Suprapubic skin (tissue), 3 donors: Measurements from ENCODE around the gene CNGA3.

Experiments
- POLR2AphosphoS5 ChIP-seq, 3 donors: sonication (generic); formaldehyde crosslinking; IDR thresholded peaks; one replicate each; pipeline ENCODE4 v1.6.1; 2017; ENCODE audit warnings: antibody characterized with exemption in 3 of 3
- TF ChIP-seq, protein P1 (sequence below), 2 donors: fragments of 200-600 bp in 1 of 2; fragments of 450-650 bp in 1 of 2; sonication (generic) in 1 of 2; IDR thresholded peaks; one replicate each; pipeline ENCODE4 v1.5.1; 2016 to 2019; ENCODE audit warnings: antibody characterized with exemption in 2 of 2, mild to moderate bottlenecking in 1 of 2, moderate library complexity in 1 of 2

GRCh38 chr2:98372579-98372978, 26.3 kb downstream of the CNGA3 start:
- TF ChIP-seq POLR2AphosphoS5 (IDR thresholded peaks at IDR 0.05): no peak
- TF ChIP-seq, protein P1, sequence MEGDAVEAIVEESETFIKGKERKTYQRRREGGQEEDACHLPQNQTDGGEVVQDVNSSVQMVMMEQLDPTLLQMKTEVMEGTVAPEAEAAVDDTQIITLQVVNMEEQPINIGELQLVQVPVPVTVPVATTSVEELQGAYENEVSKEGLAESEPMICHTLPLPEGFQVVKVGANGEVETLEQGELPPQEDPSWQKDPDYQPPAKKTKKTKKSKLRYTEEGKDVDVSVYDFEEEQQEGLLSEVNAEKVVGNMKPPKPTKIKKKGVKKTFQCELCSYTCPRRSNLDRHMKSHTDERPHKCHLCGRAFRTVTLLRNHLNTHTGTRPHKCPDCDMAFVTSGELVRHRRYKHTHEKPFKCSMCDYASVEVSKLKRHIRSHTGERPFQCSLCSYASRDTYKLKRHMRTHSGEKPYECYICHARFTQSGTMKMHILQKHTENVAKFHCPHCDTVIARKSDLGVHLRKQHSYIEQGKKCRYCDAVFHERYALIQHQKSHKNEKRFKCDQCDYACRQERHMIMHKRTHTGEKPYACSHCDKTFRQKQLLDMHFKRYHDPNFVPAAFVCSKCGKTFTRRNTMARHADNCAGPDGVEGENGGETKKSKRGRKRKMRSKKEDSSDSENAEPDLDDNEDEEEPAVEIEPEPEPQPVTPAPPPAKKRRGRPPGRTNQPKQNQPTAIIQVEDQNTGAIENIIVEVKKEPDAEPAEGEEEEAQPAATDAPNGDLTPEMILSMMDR (IDR thresholded peaks at IDR 0.05): no peak
